ENCODE data around the gene MLXIP.

The MLXIP gene

GRCh38 chr12:122128481-122128880 lies 49.9 kb downstream of the MLXIP start:
- DNase-seq: no peak

GRCh38 chr12:122129131-122129530 lies 50.6 kb downstream of the MLXIP start:
- no peak for DNase-seq

- no peak for DNase-seq
Measured at GRCh38 chr12:122130150-122130549, 51.6 kb downstream of the MLXIP start.

GRCh38 chr12:122133192-122133950 lies 54.8 kb downstream of the MLXIP start:
- DNase-seq: no peak

- no peak for DNase-seq
Measured at GRCh38 chr12:122135437-122136031, 57.0 kb downstream of the MLXIP start.

- no peak for DNase-seq
Measured at GRCh38 chr12:122137229-122137628, 58.7 kb downstream of the MLXIP start.

- no peak for DNase-seq
Measured at GRCh38 chr12:122137681-122138080, 59.1 kb downstream of the MLXIP start.

GRCh38 chr12:122138181-122138580 lies 59.6 kb downstream of the MLXIP start:
- DNase-seq: no peak

GRCh38 chr12:122138616-122139015 lies 60.1 kb downstream of the MLXIP start:
- no peak for DNase-seq

GRCh38 chr12:122139266-122139665 lies 60.7 kb downstream of the MLXIP start:
- DNase-seq: no peak

- DNase-seq: no peak
Measured at GRCh38 chr12:122139941-122140340, 61.4 kb downstream of the MLXIP start.

GRCh38 chr12:122140467-122141257 lies 62.1 kb downstream of the MLXIP start:
- DNase-seq: no peak

- DNase-seq: no peak
Measured at GRCh38 chr12:122141911-122142725, 63.6 kb downstream of the MLXIP start.

- no peak for DNase-seq
Measured at GRCh38 chr12:122142857-122143256, 64.3 kb downstream of the MLXIP start.

GRCh38 chr12:122144885-122145284 lies 66.3 kb downstream of the MLXIP start:
- no peak for DNase-seq

GRCh38 chr12:122145505-122146330 lies 67.2 kb downstream of the MLXIP start:
- DNase-seq: no peak

GRCh38 chr12:122147514-122148290 lies 69.1 kb downstream of the MLXIP start:
- DNase-seq: no peak

- no peak for DNase-seq
Measured at GRCh38 chr12:122148657-122149056, 70.1 kb downstream of the MLXIP start.

GRCh38 chr12:122150127-122150681 lies 71.6 kb downstream of the MLXIP start:
- no peak for DNase-seq

- DNase-seq: no peak
Measured at GRCh38 chr12:122152754-122153153, 74.2 kb downstream of the MLXIP start.

GRCh38 chr12:122155705-122156104 lies 77.1 kb downstream of the MLXIP start:
- DNase-seq: no peak
